IMR-90 (cell line): ENCODE measurements around the gene ABCB9. TPM values are rescaled to one million over a fixed set of nuclear protein-coding genes. Genes with fewer than 3 reads are reported as not detected.

Experiments used
- ATAC-seq: fragments of 200-7000 bp; cut with Tn5 transposase; 2 replicates; pipeline ENCODE4 v1.9.1; 2020; ENCODE audit warnings: low read depth, mild to moderate bottlenecking, moderate library complexity
- BruUV-seq: library from RNA; stranded (reverse); fragments of 400-500 nt; replicated peaks from 2 replicates; lab custom pipeline; 2021; lab: Mats Ljungman, UMichigan
- CTCF ChIA-PET: fragments of 300-600 bp; formaldehyde crosslinking; extraction: SDS; loops from one replicate; lab custom pipeline; 2021; ENCODE audit warnings: antibody characterized with exemption; lab: Yijun Ruan, JAX
- POLR2A ChIA-PET: fragments of 300-600 bp; sonication (Branson Sonifier 250); formaldehyde crosslinking; loops from one replicate; lab custom pipeline; 2022; ENCODE audit warnings: antibody characterized with exemption; ENCODE audit not compliant: unreplicated experiment; lab: Charles Lee
- DNase-seq: peaks from one replicate; pipeline ENCODE4 v3.0.0; 2013
- H2AFZ ChIP-seq: replicated peaks from 2 replicates; pipeline ENCODE3; 2013; ENCODE audit warnings: low read length, mild to moderate bottlenecking; ENCODE audit not compliant: poor library complexity
- H2AK5ac ChIP-seq: 2 replicates; pipeline ENCODE4 v1.6.1; 2013; ENCODE audit warnings: low read depth, low read length, inconsistent platforms
- H2AK9ac ChIP-seq: replicated peaks from 2 replicates; pipeline ENCODE3; 2013; ENCODE audit warnings: mild to moderate bottlenecking, low read depth, low read length, moderate library complexity; ENCODE audit not compliant: poor library complexity
- H2BK120ac ChIP-seq: 2 replicates; pipeline ENCODE4 v1.6.1; 2013; ENCODE audit warnings: low read depth, low read length, inconsistent platforms
- H2BK15ac ChIP-seq: 3 replicates; pipeline ENCODE4 v1.6.1; 2013; ENCODE audit warnings: low read depth, low read length, inconsistent platforms
- H2BK20ac ChIP-seq: 2 replicates; pipeline ENCODE4 v1.6.1; 2013; ENCODE audit warnings: low read depth, mild to moderate bottlenecking, inconsistent platforms, low read length, moderate library complexity
- H2BK5ac ChIP-seq: 2 replicates; pipeline ENCODE4 v1.6.1; 2013; ENCODE audit warnings: mild to moderate bottlenecking, low read depth, low read length, inconsistent platforms; ENCODE audit not compliant: poor library complexity, severe bottlenecking
- H3K14ac ChIP-seq: replicated peaks from 2 replicates; pipeline ENCODE4 v1.6.1; 2013; ENCODE audit warnings: low read depth, low read length, inconsistent platforms
- H3K18ac ChIP-seq: 2 replicates; pipeline ENCODE4 v1.6.1; 2013; ENCODE audit warnings: low read depth, low read length, control low read depth
- H3K23ac ChIP-seq: 2 replicates; pipeline ENCODE4 v1.6.1; 2013; ENCODE audit warnings: low read depth, low read length, inconsistent platforms
- H3K27ac ChIP-seq: 2 replicates; pipeline ENCODE4 v1.5.1; 2013; ENCODE audit warnings: mild to moderate bottlenecking, control low read depth, low read length; ENCODE audit not compliant: insufficient read depth
- H3K27me3 ChIP-seq: 2 replicates; pipeline ENCODE4 v1.6.1; 2013; ENCODE audit warnings: low read length; ENCODE audit not compliant: control insufficient read depth, insufficient read depth
- H3K36me3 ChIP-seq: 2 replicates; pipeline ENCODE4 v1.6.1; 2013; ENCODE audit warnings: low read length, mixed read lengths; ENCODE audit not compliant: control insufficient read depth, insufficient read depth
- H3K4ac ChIP-seq: 2 replicates; pipeline ENCODE4 v1.6.1; 2013; ENCODE audit warnings: low read depth, low read length, inconsistent platforms
- H3K4me1 ChIP-seq: 2 replicates; pipeline ENCODE4 v1.6.1; 2013; ENCODE audit warnings: low read length, mixed read lengths; ENCODE audit not compliant: control insufficient read depth, insufficient read depth
- H3K4me2 ChIP-seq: 2 replicates; pipeline ENCODE4 v1.6.1; 2013; ENCODE audit warnings: low read depth, mild to moderate bottlenecking, control low read depth, low read length, moderate library complexity
- H3K4me3 ChIP-seq: 2 replicates; pipeline ENCODE4 v1.5.1; 2013; ENCODE audit warnings: low read depth, mild to moderate bottlenecking, control low read depth, low read length, moderate library complexity; ENCODE audit not compliant: insufficient read depth
- H3K56ac ChIP-seq: 2 replicates; pipeline ENCODE4 v1.6.1; 2013; ENCODE audit warnings: low read length, inconsistent platforms; ENCODE audit not compliant: insufficient read depth; ENCODE audit errors: extremely low read depth
- H3K79me1 ChIP-seq, 2 experiments: 2 replicates each; pipeline ENCODE4 v1.6.1; 2013; ENCODE audit warnings: low read length in 2 of 2, inconsistent platforms in 1 of 2, low read depth in 1 of 2
- H3K9ac ChIP-seq: 2 replicates; pipeline ENCODE4 v1.6.1; 2013; ENCODE audit warnings: low read depth, low read length, control low read depth
- H3K9me1 ChIP-seq: 2 replicates; pipeline ENCODE4 v1.6.1; 2013; ENCODE audit warnings: low read length, inconsistent platforms; ENCODE audit not compliant: insufficient read depth
- H3K9me3 ChIP-seq: 2 replicates; pipeline ENCODE4 v1.6.1; 2013; ENCODE audit warnings: low read length; ENCODE audit not compliant: control insufficient read depth, insufficient read depth
- H4K20me1 ChIP-seq: 2 replicates; pipeline ENCODE4 v1.6.1; 2013; ENCODE audit warnings: low read length, inconsistent platforms; ENCODE audit not compliant: insufficient read depth
- H4K5ac ChIP-seq: 2 replicates; pipeline ENCODE4 v1.6.1; 2013; ENCODE audit warnings: mild to moderate bottlenecking, low read depth, low read length, control low read depth
- H4K8ac ChIP-seq, 2 experiments: 2 replicates each; pipeline ENCODE4 v1.6.1; 2013; ENCODE audit warnings: low read depth in 2 of 2, low read length in 2 of 2, control low read depth in 1 of 2, inconsistent platforms in 1 of 2
- H4K91ac ChIP-seq: 2 replicates; pipeline ENCODE4 v1.6.1; 2013; ENCODE audit warnings: low read depth, low read length, inconsistent platforms; ENCODE audit not compliant: insufficient read depth
- BHLHE40 ChIP-seq: fragments of 150-350 bp; IDR thresholded peaks from 2 replicates; pipeline ENCODE4 v1.6.1; 2016; ENCODE audit warnings: mild to moderate bottlenecking, low read depth, low read length
- CEBPB ChIP-seq: IDR thresholded peaks from 2 replicates; pipeline ENCODE4 v1.6.1; 2012; ENCODE audit warnings: low read depth, low read length, improper control_type of control experiment
- CHD1 ChIP-seq: IDR thresholded peaks from 2 replicates; pipeline ENCODE4 v1.6.1; 2012; ENCODE audit warnings: low read depth, low read length, improper control_type of control experiment
- FOS ChIP-seq: fragments of 150-350 bp; IDR thresholded peaks from 2 replicates; pipeline ENCODE4 v1.6.1; 2016; ENCODE audit warnings: low read depth, low read length
- MAFK ChIP-seq: IDR thresholded peaks from 2 replicates; pipeline ENCODE4 v1.6.1; 2012; ENCODE audit warnings: low read depth, low read length, improper control_type of control experiment
- MAZ ChIP-seq: IDR thresholded peaks from 2 replicates; pipeline ENCODE4 v1.6.1; 2012; ENCODE audit warnings: low read depth, mild to moderate bottlenecking, low read length, improper control_type of control experiment, moderate library complexity, borderline replicate concordance
- MXI1 ChIP-seq: IDR thresholded peaks from 2 replicates; pipeline ENCODE4 v1.6.1; 2012; ENCODE audit warnings: low read depth, mild to moderate bottlenecking, low read length, moderate library complexity, borderline replicate concordance
- NFE2L2 ChIP-seq: fragments of 150-350 bp; IDR thresholded peaks from 2 replicates; pipeline ENCODE4 v1.6.1; 2016; ENCODE audit warnings: low read depth, mild to moderate bottlenecking, low read length
- POLR2A ChIP-seq: IDR thresholded peaks from 2 replicates; pipeline ENCODE4 v1.6.1; 2012; ENCODE audit warnings: mild to moderate bottlenecking, low read depth, low read length
- RAD21 ChIP-seq: IDR thresholded peaks from 2 replicates; pipeline ENCODE4 v1.6.1; 2012; ENCODE audit warnings: low read length, improper control_type of control experiment
- RCOR1 ChIP-seq: IDR thresholded peaks from 2 replicates; pipeline ENCODE4 v1.6.1; 2012; ENCODE audit warnings: mild to moderate bottlenecking, low read length, improper control_type of control experiment; ENCODE audit not compliant: insufficient replicate concordance
- RFX5 ChIP-seq: IDR thresholded peaks from 2 replicates; pipeline ENCODE4 v1.8.0; 2012; ENCODE audit warnings: low read depth, mild to moderate bottlenecking, low read length, moderate library complexity
- SMC3 ChIP-seq: fragments of 150-350 bp; IDR thresholded peaks from 2 replicates; pipeline ENCODE4 v1.6.1; 2016; ENCODE audit warnings: low read depth, mild to moderate bottlenecking, antibody characterized with exemption, low read length, moderate library complexity
- WGBS, 2 experiments: methylation state at CpG; one replicate each; pipeline versions ENCODE4 v1.1.5 to v1.1.7; 2013; ENCODE audit warnings: missing lambda C conversion rate in 2 of 2; ENCODE audit not compliant: insufficient read length in 1 of 2; ENCODE audit errors: extremely low coverage in 2 of 2; 5-methylcytosine and 5-hydroxymethylcytosine counted together
- dilution Hi-C: fragments of 300-500 bp; cut with HindIII; formaldehyde crosslinking; loops from one replicate; pipeline ENCODE4 v1.14.3; 2018; ENCODE audit warnings: low sequenced_read_pairs; ENCODE audit not compliant: unreplicated experiment
- in situ Hi-C: fragments of 300-500 bp; cut with MboI; formaldehyde crosslinking; loops from 3 replicates; pipeline ENCODE4 v1.14.3; 2019; ENCODE audit warnings: low sequenced_read_pairs, inconsistent platforms, mixed read lengths
- intact Hi-C: fragments of 100-400 bp; cut with micrococcal nuclease; formaldehyde crosslinking; loops from 2 replicates; pipeline ENCODE4 v1.10.0; 2022
- polyA plus RNA-seq, 3 experiments: library from polyadenylated mRNA; depleted of rRNA; stranded (reverse); fragments of >200 nt; gene quantifications; 2 replicates each; pipeline ENCODE4 v1.2.3, GENCODE V29; 2012; ENCODE audit warnings: low replicate concordance in 1 of 3
- total RNA-seq: library from RNA; depleted of rRNA; stranded (reverse); fragments of >200 nt; gene quantifications from 2 replicates; pipeline ENCODE4 v1.2.3, GENCODE V29; 2012
- TF ChIP-seq, protein P1 (sequence below): conservative IDR thresholded peaks from 2 replicates; pipeline ENCODE4 v1.5.1; 2012; ENCODE audit warnings: mild to moderate bottlenecking, low read depth, low read length, improper control_type of control experiment
- TF ChIP-seq, protein P2 (sequence below): fragments of 150-350 bp; IDR thresholded peaks from 2 replicates; pipeline ENCODE4 v1.6.1; 2017; ENCODE audit warnings: mild to moderate bottlenecking, antibody characterized with exemption, low read length, low read depth
- TF ChIP-seq, protein P3 (sequence below): fragments of 150-350 bp; IDR thresholded peaks from 2 replicates; pipeline ENCODE4 v1.6.1; 2016; ENCODE audit warnings: low read depth, mild to moderate bottlenecking, low read length, moderate library complexity, borderline replicate concordance

ABCB9 gene
- total and polyA plus RNA-seq, 2 of the 4 experiments (the other 2 are of a cell fraction) = 5.6 to 8.3 TPM

DNA sequence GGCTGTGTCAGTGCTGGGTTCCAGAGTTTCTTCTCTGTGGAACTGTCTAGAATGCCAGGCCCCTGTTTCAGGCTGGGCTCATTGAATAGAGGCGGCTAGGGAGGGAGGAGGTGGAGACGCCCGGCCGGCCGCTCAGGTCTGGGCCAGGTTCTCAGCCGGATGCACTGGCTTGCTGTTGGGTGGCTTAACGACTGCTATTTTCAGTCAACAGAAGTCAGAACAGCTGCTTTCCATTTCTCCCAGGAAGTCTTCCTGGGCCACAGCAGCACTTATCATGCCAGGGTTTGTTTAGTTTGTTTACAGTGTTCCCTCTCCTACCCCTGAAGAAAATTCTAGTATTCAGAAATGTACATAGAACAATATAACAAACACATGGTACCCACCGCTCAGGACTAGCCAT is 44.3 kb downstream of the ABCB9 start:
- peak overlapping the region; percentile 61 for H2AFZ ChIP-seq
- dilution Hi-C loops = no loop called here
- H2AK5ac ChIP-seq = no peak overlapping the region
- no peaks in the 10 kb centered on the region for H3K79me1 ChIP-seq
- no peak overlapping the region for H2BK15ac ChIP-seq
- H3K4ac ChIP-seq = no peak overlapping the region
- 38% methylated on average over 6 of the region's 8 CpGs; no CpG with 5 or more reads in 1 of the 2 experiments for WGBS, 2 experiments
- H3K18ac ChIP-seq = no peak overlapping the region
- ChIA-PET POLR2A (no interaction called here), CTCF (interaction anchor here (0.6 kb wide), 1 partner anchor 15 kb away, joined by 3 read pairs; no protein-coding TSS in a partner anchor)
- H2BK5ac ChIP-seq = no peak overlapping the region
- peaks cover 18% of the 10 kb centered on the region; the same call in 1 of the 2 replicates for H3K4me1 ChIP-seq
- no peaks in the 10 kb centered on the region; the same call in 1 of the 2 replicates for H4K20me1 ChIP-seq
- 0 out of 2 replicates have a peak, but pooled peaks have one; percentile 7 for ATAC-seq
- intact Hi-C loops = no loop called here
- H2AK9ac ChIP-seq = no peak overlapping the region
- BruUV-seq = no TSS peak
- no peak overlapping the region for H4K5ac ChIP-seq
- DNase-seq = no peak
- no peak overlapping the region for H3K27ac ChIP-seq
- H3K27me3 ChIP-seq = no peaks in the 10 kb centered on the region
- no peak overlapping the region for H3K23ac ChIP-seq
- no peaks in the 10 kb centered on the region for H3K9me3 ChIP-seq
- no peak overlapping the region for H2BK120ac ChIP-seq
- no peak overlapping the region for H4K8ac ChIP-seq
- H3K9me1 ChIP-seq = peaks cover 6% of the 10 kb centered on the region; the same call in 1 of the 2 replicates
- H3K14ac ChIP-seq = no peak overlapping the region
- in situ Hi-C loops = no loop called here
- TF ChIP-seq RFX5 = no peak
- TF ChIP-seq RAD21 = no peak
- TF ChIP-seq, protein P1, sequence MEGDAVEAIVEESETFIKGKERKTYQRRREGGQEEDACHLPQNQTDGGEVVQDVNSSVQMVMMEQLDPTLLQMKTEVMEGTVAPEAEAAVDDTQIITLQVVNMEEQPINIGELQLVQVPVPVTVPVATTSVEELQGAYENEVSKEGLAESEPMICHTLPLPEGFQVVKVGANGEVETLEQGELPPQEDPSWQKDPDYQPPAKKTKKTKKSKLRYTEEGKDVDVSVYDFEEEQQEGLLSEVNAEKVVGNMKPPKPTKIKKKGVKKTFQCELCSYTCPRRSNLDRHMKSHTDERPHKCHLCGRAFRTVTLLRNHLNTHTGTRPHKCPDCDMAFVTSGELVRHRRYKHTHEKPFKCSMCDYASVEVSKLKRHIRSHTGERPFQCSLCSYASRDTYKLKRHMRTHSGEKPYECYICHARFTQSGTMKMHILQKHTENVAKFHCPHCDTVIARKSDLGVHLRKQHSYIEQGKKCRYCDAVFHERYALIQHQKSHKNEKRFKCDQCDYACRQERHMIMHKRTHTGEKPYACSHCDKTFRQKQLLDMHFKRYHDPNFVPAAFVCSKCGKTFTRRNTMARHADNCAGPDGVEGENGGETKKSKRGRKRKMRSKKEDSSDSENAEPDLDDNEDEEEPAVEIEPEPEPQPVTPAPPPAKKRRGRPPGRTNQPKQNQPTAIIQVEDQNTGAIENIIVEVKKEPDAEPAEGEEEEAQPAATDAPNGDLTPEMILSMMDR = no peak
- no peak for TF ChIP-seq SMC3
- TF ChIP-seq MAFK = no peak
- TF ChIP-seq MAZ = no peak
- no peak for TF ChIP-seq RCOR1
- TF ChIP-seq BHLHE40 = no peak
- TF ChIP-seq, protein P2, sequence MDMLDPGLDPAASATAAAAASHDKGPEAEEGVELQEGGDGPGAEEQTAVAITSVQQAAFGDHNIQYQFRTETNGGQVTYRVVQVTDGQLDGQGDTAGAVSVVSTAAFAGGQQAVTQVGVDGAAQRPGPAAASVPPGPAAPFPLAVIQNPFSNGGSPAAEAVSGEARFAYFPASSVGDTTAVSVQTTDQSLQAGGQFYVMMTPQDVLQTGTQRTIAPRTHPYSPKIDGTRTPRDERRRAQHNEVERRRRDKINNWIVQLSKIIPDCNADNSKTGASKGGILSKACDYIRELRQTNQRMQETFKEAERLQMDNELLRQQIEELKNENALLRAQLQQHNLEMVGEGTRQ = no peak
- TF ChIP-seq CEBPB = no peak
- TF ChIP-seq FOS = no peak
- TF ChIP-seq CHD1 = no peak
- TF ChIP-seq NFE2L2 = no peak
- TF ChIP-seq POLR2A = no peak
- TF ChIP-seq, protein P3, sequence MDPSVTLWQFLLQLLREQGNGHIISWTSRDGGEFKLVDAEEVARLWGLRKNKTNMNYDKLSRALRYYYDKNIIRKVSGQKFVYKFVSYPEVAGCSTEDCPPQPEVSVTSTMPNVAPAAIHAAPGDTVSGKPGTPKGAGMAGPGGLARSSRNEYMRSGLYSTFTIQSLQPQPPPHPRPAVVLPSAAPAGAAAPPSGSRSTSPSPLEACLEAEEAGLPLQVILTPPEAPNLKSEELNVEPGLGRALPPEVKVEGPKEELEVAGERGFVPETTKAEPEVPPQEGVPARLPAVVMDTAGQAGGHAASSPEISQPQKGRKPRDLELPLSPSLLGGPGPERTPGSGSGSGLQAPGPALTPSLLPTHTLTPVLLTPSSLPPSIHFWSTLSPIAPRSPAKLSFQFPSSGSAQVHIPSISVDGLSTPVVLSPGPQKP = no peak
- no peak for TF ChIP-seq MXI1
- H3K9ac ChIP-seq = no peak overlapping the region
- H3K4me2 ChIP-seq = no peak overlapping the region
- no peak overlapping the region for H3K56ac ChIP-seq
- H3K36me3 ChIP-seq = no peaks in the 10 kb centered on the region
- H4K91ac ChIP-seq = 0 out of 2 replicates have a peak overlapping the region, but pooled peaks have one; percentile 21
- H2BK20ac ChIP-seq = no peak overlapping the region
- no peak overlapping the region for H3K4me3 ChIP-seq
